ENCODE data around the gene BRIP1.

The BRIP1 gene

DNA sequence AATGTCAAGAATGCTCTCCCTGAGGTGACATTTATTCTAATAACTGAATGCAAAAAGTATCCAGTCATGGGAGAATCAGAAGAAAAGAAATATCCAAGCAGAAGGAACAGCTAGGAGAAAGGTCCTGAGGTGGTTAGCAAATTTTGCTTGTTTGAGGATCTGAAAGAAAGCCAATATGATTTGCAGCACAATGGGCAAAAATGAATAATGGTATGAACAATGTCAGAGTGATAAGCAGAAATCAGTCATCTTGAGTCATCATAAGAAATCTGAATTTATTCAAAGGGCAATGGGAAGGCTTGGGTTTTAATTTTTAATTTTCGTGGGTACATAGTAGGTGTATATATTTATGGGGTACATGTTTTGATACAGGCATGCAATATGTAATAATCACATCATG lies 68.5 kb downstream of the BRIP1 start:
- Histone ChIP-seq H4K20me1 (ENCODE audit: insufficient read depth, low read length) (no peaks in the 10 kb centered on the region), H3K9me3 (ENCODE audit: insufficient read depth, low read length) (no peaks in the 10 kb centered on the region), H3K36me3 (replicated peaks; ENCODE audit: low read depth, low read length) (peaks cover 16% of the 10 kb centered on the region)

DNA sequence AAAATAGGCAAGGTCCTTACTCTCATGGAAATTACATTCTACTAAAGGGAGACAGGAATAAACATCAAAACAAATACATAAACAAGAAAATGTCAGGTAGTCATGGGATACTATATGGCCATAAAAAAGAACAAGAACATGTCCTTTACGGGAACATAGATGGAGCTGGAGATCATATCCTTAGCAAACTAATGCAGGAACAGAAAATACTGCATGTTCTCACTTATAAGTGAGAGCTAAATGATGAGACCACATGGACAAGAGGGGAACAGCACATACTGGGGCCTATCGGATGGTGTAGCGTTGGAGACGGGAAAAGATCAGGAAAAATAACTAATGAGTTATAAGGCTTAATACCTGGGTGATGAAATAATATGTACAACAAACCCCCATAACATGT lies 69.1 kb downstream of the BRIP1 start:
- Histone ChIP-seq H4K20me1 (ENCODE audit: insufficient read depth, low read length) (no peaks in the 10 kb centered on the region), H2AFZ (ENCODE audit: low read depth, low read length) (no peak overlapping the region), H3K9me3 (ENCODE audit: insufficient read depth, low read length) (no peaks in the 10 kb centered on the region), H3K4me1 (ENCODE audit: low read length) (no peaks in the 10 kb centered on the region), H3K79me2 (ENCODE audit: low read length) (no peaks in the 10 kb centered on the region), H3K36me3 (replicated peaks; ENCODE audit: low read depth, low read length) (peaks cover 14% of the 10 kb centered on the region), H3K4me2 (ENCODE audit: low read length) (no peak overlapping the region), H3K27me3 (ENCODE audit: low read depth, low read length) (no peaks in the 10 kb centered on the region), H3K4me3 (ENCODE audit: low read length) (no peak overlapping the region), H3K27ac (ENCODE audit: low read length) (no peak overlapping the region), H3K9ac (ENCODE audit: low read length) (no peak overlapping the region)
- TF ChIP-seq, protein P1, sequence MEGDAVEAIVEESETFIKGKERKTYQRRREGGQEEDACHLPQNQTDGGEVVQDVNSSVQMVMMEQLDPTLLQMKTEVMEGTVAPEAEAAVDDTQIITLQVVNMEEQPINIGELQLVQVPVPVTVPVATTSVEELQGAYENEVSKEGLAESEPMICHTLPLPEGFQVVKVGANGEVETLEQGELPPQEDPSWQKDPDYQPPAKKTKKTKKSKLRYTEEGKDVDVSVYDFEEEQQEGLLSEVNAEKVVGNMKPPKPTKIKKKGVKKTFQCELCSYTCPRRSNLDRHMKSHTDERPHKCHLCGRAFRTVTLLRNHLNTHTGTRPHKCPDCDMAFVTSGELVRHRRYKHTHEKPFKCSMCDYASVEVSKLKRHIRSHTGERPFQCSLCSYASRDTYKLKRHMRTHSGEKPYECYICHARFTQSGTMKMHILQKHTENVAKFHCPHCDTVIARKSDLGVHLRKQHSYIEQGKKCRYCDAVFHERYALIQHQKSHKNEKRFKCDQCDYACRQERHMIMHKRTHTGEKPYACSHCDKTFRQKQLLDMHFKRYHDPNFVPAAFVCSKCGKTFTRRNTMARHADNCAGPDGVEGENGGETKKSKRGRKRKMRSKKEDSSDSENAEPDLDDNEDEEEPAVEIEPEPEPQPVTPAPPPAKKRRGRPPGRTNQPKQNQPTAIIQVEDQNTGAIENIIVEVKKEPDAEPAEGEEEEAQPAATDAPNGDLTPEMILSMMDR (IDR thresholded peaks at IDR 0.05; ENCODE audit: low read depth, low read length) = no peak
- TF ChIP-seq EZH2phosphoT487 (IDR thresholded peaks at IDR 0.05; ENCODE audit: low read depth) = no peak

More for the DNA sequence above, 68.5 kb downstream of the BRIP1 start:
- Histone ChIP-seq H3K27ac (ENCODE audit: low read length) (no peak overlapping the region), H3K9ac (ENCODE audit: low read length) (no peak overlapping the region), H3K27me3 (ENCODE audit: low read depth, low read length) (no peaks in the 10 kb centered on the region), H3K4me3 (ENCODE audit: low read length) (no peak overlapping the region), H3K4me2 (ENCODE audit: low read length) (no peak overlapping the region), H3K79me2 (ENCODE audit: low read length) (no peaks in the 10 kb centered on the region), H2AFZ (ENCODE audit: low read depth, low read length) (no peak overlapping the region), H3K4me1 (ENCODE audit: low read length) (peaks cover 2% of the 10 kb centered on the region)
- TF ChIP-seq EZH2phosphoT487 (IDR thresholded peaks at IDR 0.05; ENCODE audit: low read depth) = no peak
- TF ChIP-seq, protein P1 (IDR thresholded peaks at IDR 0.05; ENCODE audit: low read depth, low read length) = no peak

DNA sequence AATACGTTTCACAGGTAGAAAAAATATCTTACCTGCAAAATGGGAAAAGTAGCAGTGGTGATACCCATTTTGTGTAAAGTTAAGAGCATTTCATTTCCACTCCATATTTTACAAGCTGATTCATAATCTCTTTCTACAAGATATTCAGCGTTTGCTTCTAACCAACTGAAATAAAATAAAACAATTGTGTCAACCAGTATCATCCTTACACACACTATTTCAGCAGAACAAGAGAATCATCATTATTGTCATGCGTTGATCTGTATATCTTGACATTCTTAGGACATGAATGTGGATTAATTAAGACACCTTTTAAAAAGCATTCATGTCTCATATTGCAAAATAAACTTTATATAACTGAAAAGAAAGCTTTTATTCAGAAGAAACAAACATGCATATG lies 69.8 kb downstream of the BRIP1 start:
- Histone ChIP-seq H3K4me1 (ENCODE audit: low read length) (no peaks in the 10 kb centered on the region), H3K9ac (ENCODE audit: low read length) (no peak overlapping the region), H3K27me3 (ENCODE audit: low read depth, low read length) (no peaks in the 10 kb centered on the region), H3K9me3 (ENCODE audit: insufficient read depth, low read length) (no peaks in the 10 kb centered on the region), H3K36me3 (replicated peaks; ENCODE audit: low read depth, low read length) (peaks cover 8% of the 10 kb centered on the region), H3K4me3 (ENCODE audit: low read length) (no peak overlapping the region), H4K20me1 (ENCODE audit: insufficient read depth, low read length) (no peaks in the 10 kb centered on the region), H3K79me2 (ENCODE audit: low read length) (no peaks in the 10 kb centered on the region), H2AFZ (ENCODE audit: low read depth, low read length) (no peak overlapping the region), H3K4me2 (ENCODE audit: low read length) (no peak overlapping the region), H3K27ac (ENCODE audit: low read length) (no peak overlapping the region)
- TF ChIP-seq, protein P1 (IDR thresholded peaks at IDR 0.05; ENCODE audit: low read depth, low read length) = no peak
- TF ChIP-seq EZH2phosphoT487 (IDR thresholded peaks at IDR 0.05; ENCODE audit: low read depth) = no peak

DNA sequence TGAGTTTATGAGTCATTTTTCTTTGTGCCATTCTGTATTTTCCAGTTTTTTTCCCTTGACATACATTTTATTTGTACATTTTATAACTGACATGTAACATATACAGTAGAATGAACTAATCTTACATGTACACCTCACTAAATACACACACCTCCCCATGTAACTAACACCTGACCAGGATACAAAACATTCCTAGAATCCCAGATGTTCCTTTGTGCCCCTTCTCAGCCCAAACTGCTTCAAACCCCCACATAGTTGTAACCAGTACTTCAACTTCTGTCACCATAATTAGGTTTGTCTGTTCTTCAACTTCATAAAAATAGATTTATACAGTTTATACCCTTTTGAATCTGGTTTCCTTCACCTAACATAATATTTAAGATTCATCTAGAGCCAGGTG lies 73.5 kb downstream of the BRIP1 start:
- Histone ChIP-seq H3K4me1 (ENCODE audit: low read length) (no peaks in the 10 kb centered on the region), H2AFZ (ENCODE audit: low read depth, low read length) (no peak overlapping the region), H4K20me1 (ENCODE audit: insufficient read depth, low read length) (no peaks in the 10 kb centered on the region), H3K9me3 (ENCODE audit: insufficient read depth, low read length) (no peaks in the 10 kb centered on the region), H3K4me3 (ENCODE audit: low read length) (no peak overlapping the region), H3K27ac (ENCODE audit: low read length) (no peak overlapping the region), H3K4me2 (ENCODE audit: low read length) (no peak overlapping the region), H3K27me3 (ENCODE audit: low read depth, low read length) (no peaks in the 10 kb centered on the region), H3K79me2 (ENCODE audit: low read length) (no peaks in the 10 kb centered on the region), H3K36me3 (replicated peaks; ENCODE audit: low read depth, low read length) (peaks cover 8% of the 10 kb centered on the region), H3K9ac (ENCODE audit: low read length) (no peak overlapping the region)
- TF ChIP-seq, protein P1 (IDR thresholded peaks at IDR 0.05; ENCODE audit: low read depth, low read length) = no peak
- no peak for TF ChIP-seq EZH2phosphoT487 (IDR thresholded peaks at IDR 0.05; ENCODE audit: low read depth)

Data from OCI-LY3 (cell line).